HepG2 (cell line): ENCODE measurements around the gene KIF24. TPM values are rescaled to one million over a fixed set of nuclear protein-coding genes. Genes with fewer than 3 reads are reported as not detected.

Source experiments
- CREB1 ChIP-seq, 2 experiments: fragments of 450-650 bp in 1 of 2; IDR thresholded peaks; 2 replicates each; pipeline ENCODE4 v1.6.1; 2016 to 2017; ENCODE audit warnings: control low read depth in 1 of 2, mild to moderate bottlenecking in 1 of 2, missing compliant biosample characterization in 1 of 2, missing genetic modification characterization in 1 of 2
- ELF3 ChIP-seq: IDR thresholded peaks from 2 replicates; pipeline ENCODE4 v1.6.1; 2016; ENCODE audit warnings: missing genetic modification reagents, missing compliant biosample characterization
- FOXA1 ChIP-seq, 2 experiments: fragments of 450-650 bp in 1 of 2; sonication (generic) in 1 of 2; formaldehyde crosslinking in 1 of 2; IDR thresholded peaks; 2 replicates each; pipeline versions ENCODE4 v1.4.0 to v1.6.1; 2016 to 2020; ENCODE audit warnings: missing genetic modification reagents in 1 of 2
- HMG20A ChIP-seq: IDR thresholded peaks from 2 replicates; pipeline ENCODE4 v1.6.1; 2016; ENCODE audit warnings: borderline replicate concordance
- KLF15 ChIP-seq: sonication (generic); formaldehyde crosslinking; IDR thresholded peaks from 2 replicates; pipeline ENCODE4 v1.8.1; 2023; ENCODE audit warnings: borderline replicate concordance, mild to moderate bottlenecking, inconsistent platforms, missing genetic modification reagents, mixed read lengths
- MAFF ChIP-seq: IDR thresholded peaks from 2 replicates; pipeline ENCODE4 v1.6.1; 2011; ENCODE audit warnings: low read depth, low read length, improper control_type of control experiment
- MTF1 ChIP-seq: sonication (generic); formaldehyde crosslinking; IDR thresholded peaks from 2 replicates; pipeline ENCODE4 v1.5.0; 2020; ENCODE audit warnings: missing genetic modification reagents
- PAF1 ChIP-seq: IDR thresholded peaks from 2 replicates; pipeline ENCODE4 v1.6.1; 2016; ENCODE audit warnings: missing genetic modification reagents, missing compliant biosample characterization
- PLRG1 ChIP-seq: fragments of 450-650 bp; conservative IDR thresholded peaks from 2 replicates; pipeline ENCODE4 v1.6.1; 2016
- REPIN1 ChIP-seq: sonication (generic); formaldehyde crosslinking; IDR thresholded peaks from 2 replicates; pipeline ENCODE4 v1.8.0; 2022; ENCODE audit warnings: missing genetic modification reagents, low read depth, mild to moderate bottlenecking, borderline replicate concordance
- SOX6 ChIP-seq, 2 experiments: fragments of 450-650 bp in 1 of 2; sonication (generic) in 1 of 2; formaldehyde crosslinking in 1 of 2; IDR thresholded peaks; 2 replicates each; pipeline versions ENCODE4 v1.4.0 to v1.6.1; 2017 to 2020; ENCODE audit warnings: antibody characterized with exemption in 1 of 2, mild to moderate bottlenecking in 1 of 2, missing genetic modification reagents in 1 of 2
- ZNF121 ChIP-seq: sonication (generic); formaldehyde crosslinking; IDR thresholded peaks from 2 replicates; pipeline ENCODE4 v1.5.0; 2020; ENCODE audit warnings: mild to moderate bottlenecking, missing genetic modification reagents
- ZNF282 ChIP-seq: fragments of 450-650 bp; IDR thresholded peaks from 2 replicates; pipeline ENCODE4 v1.6.1; 2018; ENCODE audit not compliant: partially characterized antibody
- ZNF468 ChIP-seq: sonication (generic); formaldehyde crosslinking; IDR thresholded peaks from 2 replicates; pipeline ENCODE4 v1.8.0; 2022; ENCODE audit warnings: mild to moderate bottlenecking, moderate library complexity, missing genetic modification reagents
- ZNF709 ChIP-seq: sonication (generic); formaldehyde crosslinking; IDR thresholded peaks from 2 replicates; pipeline ENCODE4 v1.5.0; 2020; ENCODE audit warnings: mild to moderate bottlenecking, missing genetic modification reagents
- ZNF775 ChIP-seq: sonication (generic); formaldehyde crosslinking; IDR thresholded peaks from 2 replicates; pipeline ENCODE4 v1.4.0; 2020; ENCODE audit warnings: missing genetic modification reagents, mild to moderate bottlenecking, moderate library complexity, borderline replicate concordance
- polyA plus RNA-seq, 8 experiments: library from polyadenylated mRNA; depleted of rRNA in 3 of 8; stranded (reverse) in 7 of 8; unstranded in 1 of 8; fragments of >200 nt; fragmentation: Illumina TruSeq in 4 of 8; extraction: Trizol in 4 of 8; gene quantifications; 2 replicates each; pipeline versions ENCODE4 v1.2.1 to v1.2.3, GENCODE V29; 2011 to 2016; ENCODE audit warnings: low read depth in 4 of 8, missing spikeins in 1 of 8, mixed read lengths in 1 of 8; ENCODE audit not compliant: insufficient read depth in 1 of 8
- total RNA-seq, 5 experiments: library from RNA; depleted of rRNA; stranded (reverse); fragments of >200 nt; fragmentation: Illumina TruSeq; extraction: Trizol; gene quantifications; 2 replicates each; pipeline ENCODE4 v1.2.3, GENCODE V29; 2016; ENCODE audit warnings: low read depth in 1 of 5
- TF ChIP-seq, protein P1 (sequence below): sonication (generic); formaldehyde crosslinking; IDR thresholded peaks from 2 replicates; pipeline ENCODE4 v1.4.0; 2020; ENCODE audit warnings: missing genetic modification reagents, borderline replicate concordance
- TF ChIP-seq, protein P2 (sequence below), 2 experiments: sonication (generic) in 1 of 2; formaldehyde crosslinking in 1 of 2; IDR thresholded peaks; 2 replicates each; pipeline versions ENCODE4 v1.4.0 to v1.6.1; 2016 to 2020; ENCODE audit warnings: borderline replicate concordance in 1 of 2, low read depth in 1 of 2, mild to moderate bottlenecking in 1 of 2, missing genetic modification reagents in 1 of 2

The KIF24 gene
- total and polyA plus RNA-seq, 2 of the 13 experiments (the other 11 are each of a cell fraction or from before 2014, with no cell fraction given), result 1.1 to 3.0 TPM

DNA sequence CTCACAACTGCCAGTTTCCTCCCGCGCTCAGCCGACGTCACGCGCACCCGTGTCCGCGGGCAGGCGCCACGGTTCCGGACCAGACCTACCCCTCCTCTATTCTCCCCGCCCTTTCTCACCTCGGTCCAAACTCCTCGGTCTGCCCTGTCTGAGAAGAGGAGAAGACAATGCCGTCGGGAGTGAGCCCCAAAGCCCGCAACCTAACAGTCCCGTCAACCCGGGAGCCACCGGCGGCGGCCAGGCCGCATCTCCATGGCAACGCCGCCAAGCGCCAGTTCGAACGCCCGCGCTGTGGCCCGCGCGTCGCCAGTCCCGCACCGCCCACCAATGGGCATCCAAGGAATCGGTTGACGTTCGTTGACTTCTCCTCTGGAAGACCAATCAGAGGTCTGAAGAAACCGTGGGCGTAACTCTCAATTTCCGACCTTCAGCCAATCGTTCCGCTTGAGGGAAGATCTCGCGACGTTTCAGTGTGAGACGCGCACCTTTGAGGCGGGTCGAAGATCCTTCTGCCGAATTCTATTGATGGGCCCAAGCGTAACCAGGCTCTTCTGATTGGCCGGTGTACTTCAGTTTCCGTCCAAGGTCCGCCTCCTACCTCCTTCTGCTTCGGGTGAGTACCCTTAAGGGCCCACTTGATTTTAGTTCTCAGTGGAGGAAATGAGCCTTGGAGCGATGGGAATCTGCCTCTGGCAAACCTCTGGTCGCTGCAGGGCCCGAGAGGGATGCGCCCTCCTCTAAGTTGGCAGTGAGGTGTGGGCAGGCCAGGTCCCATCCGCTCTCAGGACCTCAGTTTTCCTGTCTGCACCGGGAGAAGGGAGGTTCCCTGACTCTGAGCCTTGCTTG lies at the start of gene KIF24, which contains the start of gene NUDT2 (continued):
- TF ChIP-seq, protein P1, sequence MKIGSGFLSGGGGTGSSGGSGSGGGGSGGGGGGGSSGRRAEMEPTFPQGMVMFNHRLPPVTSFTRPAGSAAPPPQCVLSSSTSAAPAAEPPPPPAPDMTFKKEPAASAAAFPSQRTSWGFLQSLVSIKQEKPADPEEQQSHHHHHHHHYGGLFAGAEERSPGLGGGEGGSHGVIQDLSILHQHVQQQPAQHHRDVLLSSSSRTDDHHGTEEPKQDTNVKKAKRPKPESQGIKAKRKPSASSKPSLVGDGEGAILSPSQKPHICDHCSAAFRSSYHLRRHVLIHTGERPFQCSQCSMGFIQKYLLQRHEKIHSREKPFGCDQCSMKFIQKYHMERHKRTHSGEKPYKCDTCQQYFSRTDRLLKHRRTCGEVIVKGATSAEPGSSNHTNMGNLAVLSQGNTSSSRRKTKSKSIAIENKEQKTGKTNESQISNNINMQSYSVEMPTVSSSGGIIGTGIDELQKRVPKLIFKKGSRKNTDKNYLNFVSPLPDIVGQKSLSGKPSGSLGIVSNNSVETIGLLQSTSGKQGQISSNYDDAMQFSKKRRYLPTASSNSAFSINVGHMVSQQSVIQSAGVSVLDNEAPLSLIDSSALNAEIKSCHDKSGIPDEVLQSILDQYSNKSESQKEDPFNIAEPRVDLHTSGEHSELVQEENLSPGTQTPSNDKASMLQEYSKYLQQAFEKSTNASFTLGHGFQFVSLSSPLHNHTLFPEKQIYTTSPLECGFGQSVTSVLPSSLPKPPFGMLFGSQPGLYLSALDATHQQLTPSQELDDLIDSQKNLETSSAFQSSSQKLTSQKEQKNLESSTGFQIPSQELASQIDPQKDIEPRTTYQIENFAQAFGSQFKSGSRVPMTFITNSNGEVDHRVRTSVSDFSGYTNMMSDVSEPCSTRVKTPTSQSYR (CRISPR knock-in tag), result no peak
- TF ChIP-seq ZNF775 (CRISPR knock-in tag), result no peak
- TF ChIP-seq, protein P2, sequence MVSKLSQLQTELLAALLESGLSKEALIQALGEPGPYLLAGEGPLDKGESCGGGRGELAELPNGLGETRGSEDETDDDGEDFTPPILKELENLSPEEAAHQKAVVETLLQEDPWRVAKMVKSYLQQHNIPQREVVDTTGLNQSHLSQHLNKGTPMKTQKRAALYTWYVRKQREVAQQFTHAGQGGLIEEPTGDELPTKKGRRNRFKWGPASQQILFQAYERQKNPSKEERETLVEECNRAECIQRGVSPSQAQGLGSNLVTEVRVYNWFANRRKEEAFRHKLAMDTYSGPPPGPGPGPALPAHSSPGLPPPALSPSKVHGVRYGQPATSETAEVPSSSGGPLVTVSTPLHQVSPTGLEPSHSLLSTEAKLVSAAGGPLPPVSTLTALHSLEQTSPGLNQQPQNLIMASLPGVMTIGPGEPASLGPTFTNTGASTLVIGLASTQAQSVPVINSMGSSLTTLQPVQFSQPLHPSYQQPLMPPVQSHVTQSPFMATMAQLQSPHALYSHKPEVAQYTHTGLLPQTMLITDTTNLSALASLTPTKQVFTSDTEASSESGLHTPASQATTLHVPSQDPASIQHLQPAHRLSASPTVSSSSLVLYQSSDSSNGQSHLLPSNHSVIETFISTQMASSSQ (IDR thresholded peaks at IDR 0.05; ENCODE audit: low read depth), result no peak
- TF ChIP-seq, protein P2 (CRISPR knock-in tag; IDR thresholded peaks at IDR 0.05; ENCODE audit: borderline replicate concordance), result peak; percentile 35; the same call in 1 of the 2 replicates
- TF ChIP-seq ZNF468 (CRISPR knock-in tag), result no peak
- TF ChIP-seq MTF1 (CRISPR knock-in tag), result no peak
- TF ChIP-seq CREB1 (IDR thresholded peaks at IDR 0.05), result peak; percentile 94
- peak; percentile 98 for TF ChIP-seq CREB1 (CRISPR knock-in tag; IDR thresholded peaks at IDR 0.05)
- peak; percentile 53; the same call in 1 of the 2 replicates for TF ChIP-seq KLF15 (CRISPR knock-in tag)
- TF ChIP-seq FOXA1 (IDR thresholded peaks at IDR 0.05), result no peak
- 0 out of 2 replicates have a peak, but pooled peaks have one; percentile 7 for TF ChIP-seq FOXA1 (CRISPR knock-in tag; IDR thresholded peaks at IDR 0.05)
- no peak for TF ChIP-seq PLRG1
- TF ChIP-seq ELF3, result peak; percentile 9
- 0 out of 2 replicates have a peak, but pooled peaks have one; percentile 28 for TF ChIP-seq ZNF709 (CRISPR knock-in tag)
- TF ChIP-seq ZNF121, result no peak
- no peak for TF ChIP-seq ZNF282
- no peak for TF ChIP-seq HMG20A
- no peak; the same call in none of the 2 replicates for TF ChIP-seq REPIN1 (CRISPR knock-in tag)
- no peak for TF ChIP-seq MAFF
- TF ChIP-seq PAF1 (CRISPR knock-in tag), result no peak
- no peak for TF ChIP-seq SOX6 (IDR thresholded peaks at IDR 0.05)
- peak; percentile 42; the same call in 1 of the 2 replicates for TF ChIP-seq SOX6 (CRISPR knock-in tag; IDR thresholded peaks at IDR 0.05)
